Activated effector memory CD4-positive, alpha-beta T cell treated with anti-CD3 and anti-CD28 coated beads, Interleukin-2, amount 50 U/mL, for 16 hours (primary cell): ENCODE results near the gene AIP.

Experiments used
- DNase-seq: peaks from one replicate; pipeline ENCODE4 v3.0.0-alpha.2; 2020

The AIP gene

GRCh38 chr11:67538306-67538705 is 55.5 kb downstream of the AIP start:
- no peak for DNase-seq

GRCh38 chr11:67538823-67539505 is 56.1 kb downstream of the AIP start:
- DNase-seq = no peak

- no peak for DNase-seq
These were observed 56.7 kb downstream of the AIP start for GRCh38 chr11:67539550-67539949.
